Measurements from ENCODE around the gene KLHL4. TPM values are rescaled to one million over a fixed set of nuclear protein-coding genes. Genes with fewer than 3 reads are reported as not detected.

KLHL4 gene
- total and polyA plus RNA-seq, 2 donors (not counting 1 experiment from before 2014, with no cell fraction given): not detected

DNA sequence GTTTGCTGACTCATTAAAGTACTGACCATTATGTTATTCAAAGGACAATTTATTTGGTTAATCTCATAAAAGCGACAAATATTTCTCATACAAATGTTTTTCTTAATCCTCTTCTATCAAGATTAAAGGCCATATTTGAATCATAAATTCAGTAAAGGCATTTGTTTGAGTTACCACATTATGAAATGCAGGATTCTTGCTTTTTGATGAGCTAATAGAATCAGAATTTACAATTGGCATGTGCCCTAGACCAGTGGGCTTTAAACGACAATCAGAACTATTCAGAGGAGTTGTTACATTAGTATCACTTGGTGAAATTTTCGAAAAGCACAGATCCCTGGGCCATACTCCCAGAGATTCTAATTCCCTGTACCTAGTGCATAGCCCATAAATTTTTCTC, 55.3 kb downstream of the KLHL4 start:
- H3K27me3 ChIP-seq (replicated peaks in 1 of 4; ENCODE audit: control extremely low read depth in 1 of 4, control insufficient read depth in 3 of 4, insufficient read depth in 4 of 4, low read length in 3 of 4): no peaks in the 10 kb centered on the region
- POLR2A ChIA-PET: no interaction called here
- WGBS (ENCODE audit: insufficient coverage): no CpG with 5 or more reads among the region's 3 CpGs

DNA sequence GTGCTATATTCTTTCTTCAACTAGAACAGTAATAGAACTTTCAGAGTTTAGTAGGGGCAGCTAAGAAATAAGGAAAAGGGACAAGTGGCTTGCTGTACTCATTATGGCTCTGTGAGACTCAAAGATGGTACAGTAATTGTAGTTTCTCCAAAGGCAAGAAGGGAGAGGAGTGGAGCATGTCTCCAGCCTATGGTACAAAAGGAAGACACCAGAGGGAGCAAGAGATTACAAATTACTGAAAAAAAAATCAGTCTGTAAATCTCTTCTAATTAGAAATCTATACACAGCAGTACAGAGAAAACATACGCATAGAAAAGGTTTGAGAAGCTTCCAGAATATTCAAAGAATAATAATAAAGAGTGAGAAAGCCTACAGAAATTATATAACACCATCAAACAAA, 61.4 kb downstream of the KLHL4 start:
- no peaks in the 10 kb centered on the region for H3K36me3 ChIP-seq (replicated peaks in 1 of 2; ENCODE audit: control extremely low read depth in 1 of 2, control insufficient read depth in 1 of 2, extremely low read depth in 1 of 2, insufficient read depth in 2 of 2, low read length in 1 of 2)
- DNase-seq: no peak
- Mint-ChIP-seq H3K4me3 (no peak overlapping the region), H3K27ac (no peak overlapping the region), H3K4me1 (no peaks in the 10 kb centered on the region), H3K9me3 (ENCODE audit: insufficient read depth) (no peaks in the 10 kb centered on the region), H3K27me3 (no peaks in the 10 kb centered on the region)
- CTCF ChIA-PET: no interaction called here
- no peak overlapping the region for H3K4me2 ChIP-seq (replicated peaks; ENCODE audit: low read depth, low read length, poor library complexity, severe bottlenecking)
- no peaks in the 10 kb centered on the region for H3K79me2 ChIP-seq (ENCODE audit: control insufficient read depth, insufficient read depth, low read length)
- no peaks in the 10 kb centered on the region for H4K20me1 ChIP-seq (ENCODE audit: control insufficient read depth, insufficient read depth, low read length, poor library complexity, severe bottlenecking)
- TF ChIP-seq EZH2 (IDR thresholded peaks at IDR 0.05; ENCODE audit: borderline replicate concordance, insufficient read depth, low read depth, low read length, poor library complexity, severe bottlenecking) (no peak), CTCF (IDR thresholded peaks at IDR 0.05) (no peak)
- no peak overlapping the region for H3K4me3 ChIP-seq (ENCODE audit: control extremely low read depth in 1 of 5, extremely low read depth in 1 of 5, insufficient read depth in 1 of 5, low read depth in 2 of 5, low read length in 4 of 5)
- H3K27ac ChIP-seq (ENCODE audit: low read length in 2 of 2): no peak overlapping the region
- intact Hi-C loops (cut with micrococcal nuclease): no loop called here
- ATAC-seq (ENCODE audit: low read depth): no peak
- no peak overlapping the region for H3K9ac ChIP-seq (ENCODE audit: low read length)
- no peak overlapping the region for H2AFZ ChIP-seq (ENCODE audit: insufficient read depth, low read depth, low read length, poor library complexity, severe bottlenecking)
- no peaks in the 10 kb centered on the region for H3K27me3 ChIP-seq (replicated peaks in 1 of 4; ENCODE audit: control extremely low read depth in 1 of 4, control insufficient read depth in 3 of 4, insufficient read depth in 4 of 4, low read length in 3 of 4)
- no CpG with 5 or more reads among the region's 1 CpG for WGBS (ENCODE audit: insufficient coverage)
- no peaks in the 10 kb centered on the region for H3K4me1 ChIP-seq (ENCODE audit: control insufficient read depth in 2 of 2, insufficient read depth in 2 of 2, low read length in 2 of 2)
- POLR2A ChIA-PET: no interaction called here
- H3K9me3 ChIP-seq (ENCODE audit: control extremely low read depth in 1 of 3, control insufficient read depth in 2 of 3, insufficient read depth in 1 of 3, low read length in 2 of 3): no peaks in the 10 kb centered on the region

More for the DNA sequence above, 55.3 kb downstream of the KLHL4 start:
- H3K9me3 ChIP-seq (ENCODE audit: control extremely low read depth in 1 of 3, control insufficient read depth in 2 of 3, insufficient read depth in 1 of 3, low read length in 2 of 3): no peaks in the 10 kb centered on the region
- no peaks in the 10 kb centered on the region for H4K20me1 ChIP-seq (ENCODE audit: control insufficient read depth, insufficient read depth, low read length, poor library complexity, severe bottlenecking)
- H3K4me2 ChIP-seq (replicated peaks; ENCODE audit: low read depth, low read length, poor library complexity, severe bottlenecking): no peak overlapping the region
- Mint-ChIP-seq H3K4me1 (no peaks in the 10 kb centered on the region), H3K27me3 (no peaks in the 10 kb centered on the region), H3K27ac (no peak overlapping the region), H3K9me3 (ENCODE audit: insufficient read depth) (no peaks in the 10 kb centered on the region), H3K4me3 (no peak overlapping the region)
- no peak overlapping the region for H3K27ac ChIP-seq (ENCODE audit: low read length in 2 of 2)
- no peak overlapping the region for H2AFZ ChIP-seq (ENCODE audit: insufficient read depth, low read depth, low read length, poor library complexity, severe bottlenecking)
- no peaks in the 10 kb centered on the region for H3K4me1 ChIP-seq (ENCODE audit: control insufficient read depth in 2 of 2, insufficient read depth in 2 of 2, low read length in 2 of 2)
- DNase-seq (no peak), ATAC-seq (ENCODE audit: low read depth) (no peak)
- CTCF ChIA-PET: no interaction called here
- intact Hi-C loops (cut with micrococcal nuclease): no loop called here
- no peak overlapping the region for H3K4me3 ChIP-seq (ENCODE audit: control extremely low read depth in 1 of 5, extremely low read depth in 1 of 5, insufficient read depth in 1 of 5, low read depth in 2 of 5, low read length in 4 of 5)
- TF ChIP-seq CTCF (IDR thresholded peaks at IDR 0.05) (no peak), EZH2 (IDR thresholded peaks at IDR 0.05; ENCODE audit: borderline replicate concordance, insufficient read depth, low read depth, low read length, poor library complexity, severe bottlenecking) (no peak)
- no peak overlapping the region for H3K9ac ChIP-seq (ENCODE audit: low read length)
- H3K79me2 ChIP-seq (ENCODE audit: control insufficient read depth, insufficient read depth, low read length): no peaks in the 10 kb centered on the region
- no peaks in the 10 kb centered on the region for H3K36me3 ChIP-seq (replicated peaks in 1 of 2; ENCODE audit: control extremely low read depth in 1 of 2, control insufficient read depth in 1 of 2, extremely low read depth in 1 of 2, insufficient read depth in 2 of 2, low read length in 1 of 2)
